HAP-1 (cell line): ENCODE results near the gene ZNF784.

ENCODE experiments used
- DNase-seq, 2 experiments: peaks; one replicate each; pipeline ENCODE4 v3.0.0-alpha.2; 2016 to 2020; ENCODE audit warnings: low spot score in 2 of 2
- H3K27me3 ChIP-seq: fragments of 250-450 bp; sonication (Bioruptor Pico); 2 replicates; pipeline ENCODE4 v1.5.1; 2020; ENCODE audit warnings: low read depth, mild to moderate bottlenecking, moderate library complexity
- H3K36me3 ChIP-seq: fragments of 250-450 bp; sonication (Bioruptor Pico); replicated peaks from 2 replicates; pipeline ENCODE4 v1.5.1; 2020; ENCODE audit warnings: mild to moderate bottlenecking
- H3K4me1 ChIP-seq: fragments of 250-450 bp; sonication (Bioruptor Pico); 2 replicates; pipeline ENCODE4 v1.5.1; 2020; ENCODE audit warnings: mild to moderate bottlenecking
- H3K4me3 ChIP-seq: fragments of 250-450 bp; sonication (Bioruptor Pico); 2 replicates; pipeline ENCODE4 v1.5.1; 2020; ENCODE audit warnings: mild to moderate bottlenecking, moderate library complexity
- H3K9me3 ChIP-seq: fragments of 250-450 bp; sonication (Bioruptor Pico); 2 replicates; pipeline ENCODE4 v1.5.1; 2020; ENCODE audit warnings: mild to moderate bottlenecking, moderate library complexity
- in situ Hi-C: fragments of 300-500 bp; cut with MboI; formaldehyde crosslinking; loops from 3 replicates; pipeline ENCODE4 v1.14.3; 2020; ENCODE audit warnings: low sequenced_read_pairs, inconsistent platforms, mixed read lengths

The ZNF784 gene

GRCh38 chr19:55635856-55636440, 11.6 kb upstream of the ZNF784 start:
- Histone ChIP-seq H3K4me1 (peaks cover 20% of the 10 kb centered on the region), H3K4me3 (peak overlapping the region; percentile 68)
- in situ Hi-C loops = no loop called here

GRCh38 chr19:55635334-55635717, 11.0 kb upstream of the ZNF784 start:
- H3K4me1 ChIP-seq = peaks cover 17% of the 10 kb centered on the region
- DNase-seq = no peak
- in situ Hi-C loops = no loop called here
- 0 out of 2 replicates have a peak, but pooled peaks cover 3% of the 10 kb centered on the region for H3K36me3 ChIP-seq
- H3K4me3 ChIP-seq = peak overlapping the region; percentile 68
- H3K27me3 ChIP-seq = no peaks in the 10 kb centered on the region
- H3K9me3 ChIP-seq = no peaks in the 10 kb centered on the region

More at GRCh38 chr19:55635856-55636440, 11.6 kb upstream of the ZNF784 start:
- Histone ChIP-seq H3K9me3 (no peaks in the 10 kb centered on the region), H3K27me3 (no peaks in the 10 kb centered on the region), H3K36me3 (0 out of 2 replicates have a peak, but pooled peaks cover 3% of the 10 kb centered on the region)
- DNase-seq = no peak

- in situ Hi-C loops = no loop called here
- peak overlapping the region; percentile 68; the same call in 1 of the 2 replicates for H3K4me3 ChIP-seq
- DNase-seq = no peak
Measured at GRCh38 chr19:55633861-55634260, 9.5 kb upstream of the ZNF784 start.

GRCh38 chr19:55632463-55632834, 8.1 kb upstream of the ZNF784 start:
- no peaks in the 10 kb centered on the region for H3K9me3 ChIP-seq
- peaks cover 9% of the 10 kb centered on the region; the same call in 1 of the 2 replicates for H3K4me1 ChIP-seq
- no peak overlapping the region for H3K4me3 ChIP-seq
- H3K36me3 ChIP-seq = 0 out of 2 replicates have a peak, but pooled peaks cover 3% of the 10 kb centered on the region
- in situ Hi-C loops = no loop called here
- DNase-seq = peak; percentile 75 to 96
- H3K27me3 ChIP-seq = no peaks in the 10 kb centered on the region; the same call in 1 of the 2 replicates

More at GRCh38 chr19:55633861-55634260, 9.5 kb upstream of the ZNF784 start:
- Histone ChIP-seq H3K9me3 (no peaks in the 10 kb centered on the region), H3K36me3 (0 out of 2 replicates have a peak, but pooled peaks cover 3% of the 10 kb centered on the region), H3K27me3 (no peaks in the 10 kb centered on the region; the same call in 1 of the 2 replicates), H3K4me1 (peaks cover 9% of the 10 kb centered on the region; the same call in 1 of the 2 replicates)

GRCh38 chr19:55626350-55626749, 2.0 kb upstream of the ZNF784 start:
- Histone ChIP-seq H3K4me3 (no peak overlapping the region), H3K9me3 (no peaks in the 10 kb centered on the region), H3K36me3 (no peaks in the 10 kb centered on the region), H3K4me1 (no peaks in the 10 kb centered on the region), H3K27me3 (no peaks in the 10 kb centered on the region; the same call in 1 of the 2 replicates)
- in situ Hi-C loops = loop anchor here (5.0 kb wide), 1 partner anchor 109 kb away; no protein-coding TSS in a partner anchor
- no peak for DNase-seq

- Histone ChIP-seq H3K4me3 (peak overlapping the region; percentile 48), H3K27me3 (no peaks in the 10 kb centered on the region; the same call in 1 of the 2 replicates), H3K36me3 (no peaks in the 10 kb centered on the region), H3K9me3 (no peaks in the 10 kb centered on the region), H3K4me1 (no peaks in the 10 kb centered on the region)
- no peak for DNase-seq
- in situ Hi-C loops = loop anchor here (5.0 kb wide), 1 partner anchor 108 kb away; no protein-coding TSS in a partner anchor
Measured at GRCh38 chr19:55625004-55625326, 599 bp upstream of the ZNF784 start.

- in situ Hi-C loops = no loop called here
- H3K9me3 ChIP-seq = no peaks in the 10 kb centered on the region
- H3K36me3 ChIP-seq = no peaks in the 10 kb centered on the region
- no peak for DNase-seq
- peak overlapping the region; percentile 13 for H3K4me3 ChIP-seq
- H3K27me3 ChIP-seq = no peaks in the 10 kb centered on the region
- H3K4me1 ChIP-seq = no peaks in the 10 kb centered on the region
Measured at GRCh38 chr19:55623561-55623960, 805 bp downstream of the ZNF784 start.

- H3K4me3 ChIP-seq = no peak overlapping the region
- DNase-seq = no peak
- no peaks in the 10 kb centered on the region for H3K9me3 ChIP-seq
- H3K36me3 ChIP-seq = no peaks in the 10 kb centered on the region
- no peaks in the 10 kb centered on the region for H3K4me1 ChIP-seq
- in situ Hi-C loops = no loop called here
- no peaks in the 10 kb centered on the region for H3K27me3 ChIP-seq
Measured at GRCh38 chr19:55623130-55623529, 1.2 kb downstream of the ZNF784 start.

GRCh38 chr19:55622242-55622969, 2.0 kb downstream of the ZNF784 start:
- no peak overlapping the region for H3K4me3 ChIP-seq
- H3K4me1 ChIP-seq = no peaks in the 10 kb centered on the region
- H3K36me3 ChIP-seq = peaks cover 3% of the 10 kb centered on the region; the same call in 1 of the 2 replicates
- no peaks in the 10 kb centered on the region for H3K9me3 ChIP-seq
- DNase-seq = no peak
- H3K27me3 ChIP-seq = no peaks in the 10 kb centered on the region
- in situ Hi-C loops = no loop called here

GRCh38 chr19:55621673-55622231, 2.6 kb downstream of the ZNF784 start:
- no peaks in the 10 kb centered on the region for H3K27me3 ChIP-seq
- DNase-seq = no peak
- in situ Hi-C loops = no loop called here

GRCh38 chr19:55621205-55621672, 3.1 kb downstream of the ZNF784 start:
- peaks cover 10% of the 10 kb centered on the region for H3K36me3 ChIP-seq
- no peaks in the 10 kb centered on the region for H3K4me1 ChIP-seq
- H3K4me3 ChIP-seq = no peak overlapping the region
- in situ Hi-C loops = no loop called here
- no peaks in the 10 kb centered on the region for H3K9me3 ChIP-seq
- no peak for DNase-seq
- no peaks in the 10 kb centered on the region for H3K27me3 ChIP-seq

More at GRCh38 chr19:55621673-55622231, 2.6 kb downstream of the ZNF784 start:
- Histone ChIP-seq H3K36me3 (peaks cover 5% of the 10 kb centered on the region), H3K4me1 (no peaks in the 10 kb centered on the region), H3K4me3 (no peak overlapping the region), H3K9me3 (no peaks in the 10 kb centered on the region)

GRCh38 chr19:55620410-55621204, 3.8 kb downstream of the ZNF784 start:
- H3K36me3 ChIP-seq = peaks cover 14% of the 10 kb centered on the region
- H3K4me3 ChIP-seq = no peak overlapping the region
- no peaks in the 10 kb centered on the region for H3K27me3 ChIP-seq
- in situ Hi-C loops = no loop called here
- H3K4me1 ChIP-seq = no peaks in the 10 kb centered on the region
- no peaks in the 10 kb centered on the region for H3K9me3 ChIP-seq
- DNase-seq = no peak

- H3K9me3 ChIP-seq = no peaks in the 10 kb centered on the region
- H3K4me1 ChIP-seq = no peaks in the 10 kb centered on the region
- in situ Hi-C loops = no loop called here
- no peak overlapping the region for H3K4me3 ChIP-seq
- H3K27me3 ChIP-seq = no peaks in the 10 kb centered on the region
- DNase-seq = no peak
- H3K36me3 ChIP-seq = peaks cover 16% of the 10 kb centered on the region
Measured at GRCh38 chr19:55619286-55619685, 5.1 kb downstream of the ZNF784 start.
